ENCODE measurements around the gene CYP2F1.
A peak's percentile ranks its signal among the peaks of the same experiment; 100 is the strongest.
"Not testable (repeated sequence)": the region's sequence is repeated elsewhere in the genome, so short reads cannot be mapped to it uniquely, and the experiment has no call there.

CYP2F1 gene

DNA sequence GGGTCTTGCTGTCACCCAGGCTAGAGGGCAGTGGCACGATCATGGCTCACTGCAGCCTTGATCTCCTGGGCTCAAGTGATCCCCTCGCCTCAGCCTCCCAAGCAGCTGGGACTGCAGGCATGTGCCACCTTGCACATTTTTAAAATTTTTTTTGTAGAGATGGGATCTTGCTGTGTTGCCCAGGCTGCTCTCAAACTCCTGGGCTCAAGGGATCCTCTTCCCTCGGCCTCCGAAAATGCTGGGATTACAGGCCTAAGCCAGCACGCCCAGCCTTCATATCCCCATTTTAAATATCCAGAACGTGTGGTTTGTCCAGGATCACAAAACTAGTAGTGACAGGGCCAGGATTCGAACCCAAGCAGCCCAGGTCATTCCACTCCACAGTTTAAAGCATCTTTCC is 13.1 kb downstream of the CYP2F1 start:
- not testable (repeated sequence) for DNase-seq

DNA sequence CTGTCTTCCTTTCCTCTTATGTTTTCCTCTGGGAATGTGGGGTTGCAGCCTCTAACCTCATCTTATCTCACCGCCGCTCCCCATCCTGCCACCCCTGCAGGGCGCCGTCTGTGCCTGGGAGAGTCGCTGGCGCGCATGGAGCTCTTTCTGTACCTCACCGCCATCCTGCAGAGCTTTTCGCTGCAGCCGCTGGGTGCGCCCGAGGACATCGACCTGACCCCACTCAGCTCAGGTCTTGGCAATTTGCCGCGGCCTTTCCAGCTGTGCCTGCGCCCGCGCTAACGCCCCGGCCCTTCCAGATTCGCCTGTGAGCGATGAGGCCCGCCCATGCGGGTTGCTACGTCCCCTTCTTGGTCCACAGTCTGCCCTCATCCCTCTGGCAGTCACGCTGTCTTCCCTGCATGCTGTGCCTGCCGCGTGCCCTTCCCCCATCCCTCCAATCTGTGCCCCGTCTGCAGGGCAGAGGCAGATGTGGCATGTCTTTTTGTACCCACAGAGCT is 13.6 kb downstream of the CYP2F1 start:
- DNase-seq: not testable (repeated sequence)

DNA sequence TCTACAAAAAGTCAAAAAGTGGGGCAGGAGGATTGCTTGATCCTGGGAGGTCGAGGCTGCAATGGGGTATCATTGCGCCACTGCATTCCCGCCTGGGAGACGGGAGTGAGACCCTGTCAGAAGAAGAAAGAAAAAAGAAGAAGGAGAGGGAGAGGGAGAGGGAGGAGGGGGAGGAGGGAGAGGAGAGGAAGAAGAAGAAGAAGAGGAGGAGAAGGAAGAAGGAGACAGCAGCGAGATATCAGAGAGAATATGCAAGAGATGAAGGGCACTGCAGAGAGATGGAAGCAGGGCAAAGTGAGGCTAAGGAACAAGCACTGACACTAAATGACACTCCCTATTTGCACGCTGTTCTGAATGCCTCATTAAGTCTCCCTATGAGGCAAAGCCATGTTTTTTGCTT is 14.5 kb downstream of the CYP2F1 start:
- no peak for DNase-seq

- no peak for DNase-seq
Measured at GRCh38 chr19:41131186-41131585, 17.0 kb downstream of the CYP2F1 start.

- DNase-seq: no peak
Measured at GRCh38 chr19:41133260-41133659, 19.0 kb downstream of the CYP2F1 start.

DNA sequence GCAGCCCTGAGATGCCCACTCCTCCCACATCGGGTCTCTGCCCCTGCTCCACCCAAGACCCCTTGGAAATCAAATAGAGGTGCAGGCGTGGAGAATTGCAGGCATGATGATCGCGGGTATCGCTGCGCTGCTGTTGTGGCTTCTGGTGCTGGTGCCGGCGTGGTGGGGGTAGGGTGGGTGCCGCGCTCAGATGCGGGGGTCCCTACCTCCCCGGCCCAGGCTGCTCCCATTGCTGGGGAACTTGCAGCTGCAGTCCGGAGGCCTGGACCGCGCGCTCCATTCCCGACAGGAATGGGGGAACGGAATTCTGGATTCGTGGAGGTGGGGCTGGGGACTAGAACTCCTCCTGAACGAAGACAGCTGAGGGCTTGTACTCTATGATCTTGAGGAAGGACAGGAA is 20.4 kb downstream of the CYP2F1 start:
- no peak for DNase-seq

DNA sequence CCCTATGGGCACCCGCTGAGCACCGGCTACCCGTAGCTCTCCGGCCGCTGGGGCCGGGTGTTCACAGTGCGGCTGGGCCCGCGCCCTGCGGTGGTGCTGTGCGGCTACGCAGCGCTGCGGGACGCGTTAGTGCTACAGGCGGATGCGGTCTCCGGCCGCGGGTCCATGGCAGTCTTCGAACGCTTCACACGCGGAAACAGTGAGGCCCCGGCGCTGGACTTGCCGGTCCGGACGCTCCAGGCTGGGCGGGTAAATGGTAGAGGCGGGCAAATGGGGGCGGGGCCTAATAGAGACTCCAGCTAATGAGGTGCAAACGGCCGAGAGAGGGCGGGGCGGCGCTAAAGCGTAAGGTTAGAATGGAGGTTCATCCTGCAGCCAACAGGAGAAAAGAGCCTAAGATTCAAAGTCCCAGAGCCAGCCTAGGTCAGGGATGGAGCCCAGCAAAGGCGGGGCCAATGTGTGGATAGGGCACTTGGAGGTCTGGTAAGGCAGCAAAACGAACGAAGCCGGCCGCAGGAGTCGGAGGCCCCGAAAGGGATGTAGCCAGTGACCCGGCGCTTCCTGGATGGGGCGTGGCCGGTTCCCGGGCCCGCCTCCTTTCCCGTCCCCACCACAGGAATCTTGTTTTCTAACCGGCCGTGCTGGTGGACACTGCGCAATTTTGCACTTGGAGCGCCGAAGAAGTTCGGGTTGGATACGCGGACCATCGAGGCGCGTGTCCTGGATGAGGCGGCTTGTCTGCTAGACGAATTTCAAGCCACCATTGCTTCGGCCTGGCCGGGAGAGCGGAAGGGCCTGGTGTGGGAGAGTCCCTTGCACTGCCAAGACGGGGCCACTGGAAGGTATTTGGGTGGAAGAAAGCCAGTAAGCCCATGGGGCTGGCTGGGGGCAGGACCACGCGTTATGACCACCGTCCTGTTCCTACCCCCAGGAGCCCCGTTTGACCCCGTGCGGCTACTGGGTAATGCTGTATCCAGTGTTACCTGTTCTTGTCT is 21.5 kb downstream of the CYP2F1 start:
- not testable (repeated sequence) for DNase-seq

- DNase-seq: no peak
Measured at GRCh38 chr19:41136636-41137455, 22.6 kb downstream of the CYP2F1 start.

GRCh38 chr19:41144403-41144802 is 30.2 kb downstream of the CYP2F1 start:
- DNase-seq: peak; percentile 27 to 73

GRCh38 chr19:41149831-41150230 is 35.6 kb downstream of the CYP2F1 start:
- no peak for DNase-seq

DNA sequence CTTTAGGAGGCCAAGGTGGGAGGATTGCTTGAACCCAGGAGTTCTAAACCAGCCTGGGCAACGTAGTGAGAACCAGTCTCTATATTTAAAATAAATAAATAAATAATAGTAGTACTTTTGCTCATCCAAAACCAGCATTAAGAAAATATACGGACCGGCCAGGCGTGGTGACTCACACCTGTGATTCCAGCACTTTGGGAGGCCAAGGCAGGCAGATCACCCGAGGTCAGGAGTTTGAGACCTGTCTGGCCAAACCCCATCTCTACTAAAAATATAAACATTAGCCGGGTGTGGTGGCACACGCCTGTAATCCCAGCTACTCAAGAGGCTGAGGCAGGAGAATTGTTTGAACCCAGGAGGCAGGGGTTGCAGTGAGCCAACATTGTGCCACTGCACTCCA is 36.8 kb downstream of the CYP2F1 start:
- not testable (repeated sequence) for DNase-seq

- no peak for DNase-seq
Measured at GRCh38 chr19:41154060-41154459, 39.8 kb downstream of the CYP2F1 start.

GRCh38 chr19:41156207-41156606 is 42.0 kb downstream of the CYP2F1 start:
- DNase-seq: no peak

GRCh38 chr19:41159881-41160280 is 45.6 kb downstream of the CYP2F1 start:
- no peak for DNase-seq

DNA sequence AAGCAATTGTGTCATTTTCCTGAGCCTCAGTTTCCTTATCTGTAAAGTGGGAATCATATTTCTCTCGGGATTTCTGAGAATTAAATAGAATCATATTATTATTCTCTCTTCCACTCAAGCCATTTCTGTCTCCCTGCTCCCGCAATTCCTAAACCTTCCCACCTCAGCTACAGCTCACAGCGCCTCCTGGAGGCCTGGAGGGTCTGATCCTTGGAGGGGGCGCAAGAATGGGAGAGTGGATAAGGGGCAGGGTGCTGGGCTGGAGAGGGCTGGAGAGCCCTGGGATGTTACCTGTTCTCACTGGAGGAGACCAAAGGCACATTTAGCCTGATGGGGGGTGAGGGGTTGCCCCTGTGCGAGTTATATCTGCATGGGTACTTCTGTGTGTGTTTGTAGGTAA is 47.7 kb downstream of the CYP2F1 start:
- peak in 1 of 2 experiments; percentile 1 for DNase-seq

GRCh38 chr19:41166944-41167804 is 52.9 kb downstream of the CYP2F1 start:
- DNase-seq: no peak

DNA sequence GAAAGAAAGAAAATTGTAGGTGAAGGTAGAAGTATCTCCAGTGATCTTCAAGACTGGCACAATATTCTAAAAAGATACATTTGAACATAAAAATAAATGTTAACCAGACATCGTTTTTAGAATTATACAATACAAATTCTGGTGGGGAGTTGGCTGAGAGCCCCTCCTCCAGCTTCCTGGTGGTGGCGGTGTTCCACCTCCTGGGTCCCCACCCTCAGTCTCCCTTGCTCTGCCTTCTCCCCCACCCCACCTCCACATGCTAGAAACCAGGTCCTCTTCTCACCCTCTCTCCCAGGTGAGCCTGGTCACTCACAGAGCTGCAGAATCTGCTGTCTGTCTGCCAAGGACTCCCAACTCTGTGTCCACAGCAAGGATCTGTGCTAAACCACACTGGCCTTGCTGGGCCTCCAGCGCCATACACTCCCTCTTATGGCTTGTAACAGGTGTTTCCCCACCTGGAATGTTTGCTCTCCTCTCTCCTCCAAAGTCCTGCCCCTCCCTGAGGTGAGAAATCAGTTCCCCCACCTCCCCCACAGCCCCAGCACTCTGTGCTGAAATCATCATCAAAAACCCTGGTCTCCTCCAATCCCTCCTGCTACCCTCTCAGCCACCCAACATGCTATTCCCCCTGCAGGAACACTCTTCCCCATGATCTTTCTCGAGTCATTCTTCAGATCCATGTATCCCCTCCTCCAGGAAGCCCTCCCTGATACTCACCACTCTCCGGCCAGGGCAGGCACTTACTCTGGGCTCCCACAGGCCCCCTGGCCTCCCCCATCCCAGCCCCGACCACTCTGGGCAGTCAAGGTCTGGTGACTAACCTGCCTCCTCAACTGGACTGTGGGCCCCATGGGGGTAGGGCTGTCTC is 58.3 kb downstream of the CYP2F1 start:
- DNase-seq: no peak

DNA sequence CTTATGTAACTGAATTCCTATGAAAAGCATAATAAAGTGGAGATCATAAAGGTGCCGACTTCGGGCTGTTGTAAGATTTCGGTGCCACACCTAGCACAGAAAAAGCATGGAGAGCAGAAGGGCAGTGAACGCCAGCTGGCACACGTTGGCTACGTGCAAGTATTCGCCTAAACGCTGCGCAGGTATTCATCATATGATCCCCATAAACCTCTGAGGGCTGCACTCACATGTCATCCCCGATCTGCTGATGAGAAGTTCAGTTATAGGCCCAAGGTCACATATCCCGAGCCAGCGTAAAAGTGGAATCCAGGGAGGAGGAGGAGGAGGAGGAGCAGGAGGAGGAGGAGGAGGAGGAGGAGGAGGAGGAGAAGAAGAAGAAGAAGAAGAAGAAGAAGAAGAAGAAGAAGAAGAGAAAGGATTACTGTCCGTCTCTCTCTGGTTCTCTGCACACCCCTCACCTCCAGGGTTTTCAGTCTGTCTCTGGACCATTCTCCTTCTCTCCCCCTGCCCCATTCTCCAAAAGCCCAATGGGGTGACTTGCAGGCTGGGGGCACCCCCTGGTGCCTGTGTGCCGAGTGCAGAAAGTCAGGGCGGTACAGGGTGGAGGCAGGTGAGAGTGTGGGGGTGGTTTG is 60.2 kb downstream of the CYP2F1 start:
- no peak for DNase-seq

- DNase-seq: no peak
Measured at GRCh38 chr19:41175801-41176777, 61.9 kb downstream of the CYP2F1 start.
